Measurements from ENCODE around the gene LCE3A. TPM values are rescaled to one million over a fixed set of nuclear protein-coding genes. Genes with fewer than 3 reads are reported as not detected.

The LCE3A gene
- total RNA-seq, 2 donors from 2014 or later, result not detected

DNA sequence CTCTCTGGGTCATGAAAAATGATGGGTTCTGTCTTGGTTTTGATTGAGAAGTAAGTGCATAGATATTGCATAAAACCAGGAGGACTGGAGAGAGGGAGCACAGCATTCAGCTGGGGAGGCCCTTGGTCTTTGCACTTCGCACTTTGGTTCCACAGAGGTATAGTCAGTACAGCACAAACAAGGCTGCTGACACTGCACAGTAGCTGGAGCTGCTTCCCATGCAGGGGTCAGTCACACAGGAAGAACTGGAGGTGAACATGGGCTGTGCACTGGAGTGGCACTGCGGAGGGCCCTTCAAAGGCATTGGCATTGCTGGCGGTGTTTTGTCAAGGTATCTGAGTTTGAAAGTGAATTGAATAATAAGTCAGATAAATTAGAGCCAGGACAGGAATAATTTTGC is 35.7 kb upstream of the LCE3A start:
- TF ChIP-seq CTCF (conservative IDR thresholded peaks at IDR 0.05), result no peak

GRCh38 chr1:152657677-152658076 is 34.8 kb upstream of the LCE3A start:
- Mint-ChIP-seq H3K27ac (no peak overlapping the region), H3K4me3 (no peak overlapping the region), H3K9me3 (peaks cover 85% of the 10 kb centered on the region), H3K27me3 (ENCODE audit: insufficient read depth) (no peaks in the 10 kb centered on the region), H3K4me1 (no peaks in the 10 kb centered on the region), H3K36me3 (ENCODE audit: low read depth) (no peaks in the 10 kb centered on the region)
- no peak for TF ChIP-seq CTCF (conservative IDR thresholded peaks at IDR 0.05)
- H3K4me3 ChIP-seq (ENCODE audit: low read length), result no peak overlapping the region
- 77% methylated on average over 2 of the region's 4 CpGs; no CpG with 5 or more reads in 1 of the 2 experiments for WGBS, 2 experiments (ENCODE audit: insufficient coverage in 1 of 2, insufficient read length in 1 of 2)
- no peak overlapping the region for H3K27ac ChIP-seq (ENCODE audit: low read depth, low read length)
- H3K36me3 ChIP-seq (ENCODE audit: control insufficient read depth, insufficient read depth, low read length), result no peaks in the 10 kb centered on the region
- no peaks in the 10 kb centered on the region for H3K27me3 ChIP-seq (ENCODE audit: control insufficient read depth, insufficient read depth, low read length, poor library complexity, severe bottlenecking)
- H3K9me3 ChIP-seq (ENCODE audit: control insufficient read depth, low read length), result peaks cover 80% of the 10 kb centered on the region
- DNase-seq, result no peak
- H3K4me1 ChIP-seq (ENCODE audit: control insufficient read depth, insufficient read depth, low read length), result no peaks in the 10 kb centered on the region
- H3K9ac ChIP-seq (ENCODE audit: extremely low read depth, low read length, poor library complexity, severe bottlenecking), result no peak overlapping the region

More for the DNA sequence above, 35.7 kb upstream of the LCE3A start:
- H3K4me1 ChIP-seq (ENCODE audit: control insufficient read depth, insufficient read depth, low read length), result no peaks in the 10 kb centered on the region
- H3K4me3 ChIP-seq (ENCODE audit: low read length), result no peak overlapping the region
- H3K27ac ChIP-seq (ENCODE audit: low read depth, low read length), result no peak overlapping the region
- H3K27me3 Mint-ChIP-seq (ENCODE audit: insufficient read depth), result no peaks in the 10 kb centered on the region
- H3K27ac Mint-ChIP-seq, result no peak overlapping the region
- 60 to 70% methylated on average over 1 to 3 of the region's 3 CpGs for WGBS, 2 experiments (ENCODE audit: insufficient coverage in 1 of 2, insufficient read length in 1 of 2)
- H3K9ac ChIP-seq (ENCODE audit: extremely low read depth, low read length, poor library complexity, severe bottlenecking), result no peak overlapping the region
- no peak for DNase-seq
- H3K9me3 Mint-ChIP-seq, result peaks cover 85% of the 10 kb centered on the region
- no peak overlapping the region for H3K4me3 Mint-ChIP-seq
- H3K4me1 Mint-ChIP-seq, result no peaks in the 10 kb centered on the region
- no peaks in the 10 kb centered on the region for H3K36me3 ChIP-seq (ENCODE audit: control insufficient read depth, insufficient read depth, low read length)
- H3K27me3 ChIP-seq (ENCODE audit: control insufficient read depth, insufficient read depth, low read length, poor library complexity, severe bottlenecking), result no peaks in the 10 kb centered on the region
- no peaks in the 10 kb centered on the region for H3K36me3 Mint-ChIP-seq (ENCODE audit: low read depth)
- peaks cover 80% of the 10 kb centered on the region for H3K9me3 ChIP-seq (ENCODE audit: control insufficient read depth, low read length)

GRCh38 chr1:152656459-152656858 is 33.6 kb upstream of the LCE3A start:
- H3K9me3 Mint-ChIP-seq, result peaks cover 84% of the 10 kb centered on the region

More at GRCh38 chr1:152656459-152656858, 33.6 kb upstream of the LCE3A start:
- TF ChIP-seq CTCF (conservative IDR thresholded peaks at IDR 0.05), result no peak
- no peak overlapping the region for H3K4me3 ChIP-seq (ENCODE audit: low read length)
- DNase-seq, result no peak
- no peaks in the 10 kb centered on the region for H3K27me3 ChIP-seq (ENCODE audit: control insufficient read depth, insufficient read depth, low read length, poor library complexity, severe bottlenecking)
- peaks cover 81% of the 10 kb centered on the region for H3K9me3 ChIP-seq (ENCODE audit: control insufficient read depth, low read length)
- no peaks in the 10 kb centered on the region for H3K4me1 ChIP-seq (ENCODE audit: control insufficient read depth, insufficient read depth, low read length)
- no peak overlapping the region for H3K27ac ChIP-seq (ENCODE audit: low read depth, low read length)
- Mint-ChIP-seq H3K4me3 (no peak overlapping the region), H3K27me3 (ENCODE audit: insufficient read depth) (no peaks in the 10 kb centered on the region), H3K36me3 (ENCODE audit: low read depth) (no peaks in the 10 kb centered on the region), H3K27ac (no peak overlapping the region), H3K4me1 (no peaks in the 10 kb centered on the region)
- 51 to 63% methylated on average over 2 of the region's 2 CpGs for WGBS, 2 experiments (ENCODE audit: insufficient coverage in 1 of 2, insufficient read length in 1 of 2)
- H3K36me3 ChIP-seq (ENCODE audit: control insufficient read depth, insufficient read depth, low read length), result no peaks in the 10 kb centered on the region
- H3K9ac ChIP-seq (ENCODE audit: extremely low read depth, low read length, poor library complexity, severe bottlenecking), result no peak overlapping the region
